ENCODE measurements around the gene PLIN1.
"Not testable (repeated sequence)": the region's sequence is repeated elsewhere in the genome, so short reads cannot be mapped to it uniquely, and the experiment has no call there.

Gene PLIN1

GRCh38 chr15:89679212-89679611 lies at the start of gene PLIN1:
PLIN1 (minus strand) TSS chr15:89679367; CDS start chr15:89677489, 1,878 bp downstream.
- DNase-seq (ENCODE audit: low read depth, low spot score) = no peak

GRCh38 chr15:89728254-89728653 lies 49.1 kb upstream of the PLIN1 start:
- no peak for DNase-seq (ENCODE audit: low read depth, low spot score)

GRCh38 chr15:89725064-89725463 lies 45.9 kb upstream of the PLIN1 start:
- no peak for DNase-seq (ENCODE audit: low read depth, low spot score)

- no peak for DNase-seq (ENCODE audit: low read depth, low spot score)
Observed at GRCh38 chr15:89724621-89725020, 45.5 kb upstream of the PLIN1 start.

- DNase-seq (ENCODE audit: low read depth, low spot score) = no peak
Observed at GRCh38 chr15:89723031-89723430, 43.9 kb upstream of the PLIN1 start.

- DNase-seq (ENCODE audit: low read depth, low spot score) = no peak
Observed at GRCh38 chr15:89714775-89715174, 35.6 kb upstream of the PLIN1 start.

GRCh38 chr15:89707577-89707976 lies 28.4 kb upstream of the PLIN1 start:
- no peak for DNase-seq (ENCODE audit: low read depth, low spot score)

GRCh38 chr15:89704411-89704810 lies 25.2 kb upstream of the PLIN1 start:
- no peak for DNase-seq (ENCODE audit: low read depth, low spot score)

GRCh38 chr15:89695198-89695597 lies 16.0 kb upstream of the PLIN1 start:
- DNase-seq (ENCODE audit: low read depth, low spot score) = no peak

GRCh38 chr15:89693696-89694095 lies 14.5 kb upstream of the PLIN1 start:
- no peak for DNase-seq (ENCODE audit: low read depth, low spot score)

GRCh38 chr15:89693091-89693490 lies 13.9 kb upstream of the PLIN1 start:
- no peak for DNase-seq (ENCODE audit: low read depth, low spot score)

- peak; percentile 55 for DNase-seq (ENCODE audit: low read depth, low spot score)
Observed at GRCh38 chr15:89690276-89691218, 11.4 kb upstream of the PLIN1 start, which contains the start of the genes PEX11A and WDR93. PEX11A (minus strand) TSS chr15:89690754; CDS start chr15:89690632, 122 bp downstream. WDR93 (plus strand) TSS chr15:89690811; CDS start chr15:89701747, 10,936 bp downstream.

- DNase-seq (ENCODE audit: low read depth, low spot score) = not testable (repeated sequence)
Observed at GRCh38 chr15:89689930-89690275, 10.7 kb upstream of the PLIN1 start.

GRCh38 chr15:89686522-89686921 lies 7.4 kb upstream of the PLIN1 start:
- DNase-seq (ENCODE audit: low read depth, low spot score) = no peak

- no peak for DNase-seq (ENCODE audit: low read depth, low spot score)
Observed at GRCh38 chr15:89685995-89686394, 6.8 kb upstream of the PLIN1 start.

GRCh38 chr15:89681146-89681545 lies 2.0 kb upstream of the PLIN1 start:
- no peak for DNase-seq (ENCODE audit: low read depth, low spot score)

- no peak for DNase-seq (ENCODE audit: low read depth, low spot score)
Observed at GRCh38 chr15:89680282-89680873, 1.2 kb upstream of the PLIN1 start.

GRCh38 chr15:89677381-89677780 lies 1.8 kb downstream of the PLIN1 start:
- no peak for DNase-seq (ENCODE audit: low read depth, low spot score)

GRCh38 chr15:89675606-89676005 lies 3.6 kb downstream of the PLIN1 start:
- DNase-seq (ENCODE audit: low read depth, low spot score) = no peak

- DNase-seq (ENCODE audit: low read depth, low spot score) = no peak
Observed at GRCh38 chr15:89674526-89674925, 4.6 kb downstream of the PLIN1 start.

GRCh38 chr15:89673165-89673512 lies 6.0 kb downstream of the PLIN1 start:
- no peak for DNase-seq (ENCODE audit: low read depth, low spot score)

GRCh38 chr15:89672221-89673164 lies 6.7 kb downstream of the PLIN1 start:
- DNase-seq (ENCODE audit: low read depth, low spot score) = no peak
